NK-92 (cell line): ENCODE data around the gene OR52E1.
"Not testable (repeated sequence)": the region's sequence is repeated elsewhere in the genome, so short reads cannot be mapped to it uniquely, and the experiment has no call there.

ENCODE experiments used
- DNase-seq: peaks from one replicate; lab custom pipeline; 2025; ENCODE audit not compliant: unreplicated experiment; lab: John Stamatoyannopoulos, UW

Gene OR52E1

GRCh38 chr11:5069272-5069671, at the start of gene OR52E1:
OR52E1 (plus strand) TSS chr11:5069572.
- DNase-seq: no peak

GRCh38 chr11:5021996-5022395, 47.4 kb upstream of the OR52E1 start:
- DNase-seq: no peak

GRCh38 chr11:5036669-5037068, 32.7 kb upstream of the OR52E1 start:
- no peak for DNase-seq

GRCh38 chr11:5037926-5038325, 31.4 kb upstream of the OR52E1 start:
- no peak for DNase-seq

GRCh38 chr11:5038341-5038740, 31.0 kb upstream of the OR52E1 start:
- no peak for DNase-seq

GRCh38 chr11:5040876-5041275, 28.5 kb upstream of the OR52E1 start:
- DNase-seq: no peak

- DNase-seq: no peak
Observed at GRCh38 chr11:5042091-5042490, 27.3 kb upstream of the OR52E1 start.

GRCh38 chr11:5043380-5043779, 26.0 kb upstream of the OR52E1 start:
- DNase-seq: no peak

- DNase-seq: no peak
Observed at GRCh38 chr11:5046226-5046625, 23.1 kb upstream of the OR52E1 start, which contains the start of gene OR52J3. OR52J3 (plus strand) TSS chr11:5046526; CDS start chr11:5046526, 0 bp downstream.

GRCh38 chr11:5046754-5047330, 22.5 kb upstream of the OR52E1 start:
- no peak for DNase-seq

GRCh38 chr11:5058679-5059078, 10.7 kb upstream of the OR52E1 start:
- DNase-seq: not testable (repeated sequence)

- DNase-seq: no peak
Observed at GRCh38 chr11:5059391-5059790, 10.0 kb upstream of the OR52E1 start, which contains the start of gene OR52E2. OR52E2 (minus strand) TSS chr11:5059627; CDS start chr11:5059627, 0 bp downstream.

- no peak for DNase-seq
Observed at GRCh38 chr11:5065027-5065426, 4.3 kb upstream of the OR52E1 start.

GRCh38 chr11:5071799-5072198, 2.4 kb downstream of the OR52E1 start:
- DNase-seq: no peak

- no peak for DNase-seq
Observed at GRCh38 chr11:5081405-5081804, 12.0 kb downstream of the OR52E1 start.

GRCh38 chr11:5083602-5084001, 14.2 kb downstream of the OR52E1 start:
- no peak for DNase-seq

- DNase-seq: no peak
Observed at GRCh38 chr11:5088556-5088955, 19.2 kb downstream of the OR52E1 start.

- no peak for DNase-seq
Observed at GRCh38 chr11:5090668-5091067, 21.3 kb downstream of the OR52E1 start.

- no peak for DNase-seq
Observed at GRCh38 chr11:5092821-5093585, 23.6 kb downstream of the OR52E1 start.

- DNase-seq: no peak
Observed at GRCh38 chr11:5096011-5096410, 26.6 kb downstream of the OR52E1 start.

GRCh38 chr11:5102246-5102645, 32.9 kb downstream of the OR52E1 start:
- no peak for DNase-seq

GRCh38 chr11:5103066-5103465, 33.7 kb downstream of the OR52E1 start:
- DNase-seq: no peak

- no peak for DNase-seq
Observed at GRCh38 chr11:5107285-5107684, 37.9 kb downstream of the OR52E1 start.
